ENCODE measurements around the gene PATL1. TPM values are rescaled to one million over a fixed set of nuclear protein-coding genes. Genes with fewer than 3 reads are reported as not detected.

PATL1 gene
- total RNA-seq, 1 experiment from 2014 or later: 55.0 TPM

GRCh38 chr11:59625703-59626102 lies 43.1 kb downstream of the PATL1 start:
- no peaks in the 10 kb centered on the region for H3K9me2 ChIP-seq (ENCODE audit: insufficient read depth)
- no peak overlapping the region for H3K27ac ChIP-seq
- no peaks in the 10 kb centered on the region for H4K20me1 ChIP-seq (ENCODE audit: insufficient read depth)
- ChIA-PET POLR2A (ENCODE audit: unreplicated experiment) (no interaction called here), CTCF (no interaction called here)
- no peaks in the 10 kb centered on the region for H3K9me3 ChIP-seq (ENCODE audit: insufficient read depth, low read depth)
- TF ChIP-seq EZH2 (IDR thresholded peaks at IDR 0.05; ENCODE audit: low read depth): no peak
- TF ChIP-seq, protein P1, sequence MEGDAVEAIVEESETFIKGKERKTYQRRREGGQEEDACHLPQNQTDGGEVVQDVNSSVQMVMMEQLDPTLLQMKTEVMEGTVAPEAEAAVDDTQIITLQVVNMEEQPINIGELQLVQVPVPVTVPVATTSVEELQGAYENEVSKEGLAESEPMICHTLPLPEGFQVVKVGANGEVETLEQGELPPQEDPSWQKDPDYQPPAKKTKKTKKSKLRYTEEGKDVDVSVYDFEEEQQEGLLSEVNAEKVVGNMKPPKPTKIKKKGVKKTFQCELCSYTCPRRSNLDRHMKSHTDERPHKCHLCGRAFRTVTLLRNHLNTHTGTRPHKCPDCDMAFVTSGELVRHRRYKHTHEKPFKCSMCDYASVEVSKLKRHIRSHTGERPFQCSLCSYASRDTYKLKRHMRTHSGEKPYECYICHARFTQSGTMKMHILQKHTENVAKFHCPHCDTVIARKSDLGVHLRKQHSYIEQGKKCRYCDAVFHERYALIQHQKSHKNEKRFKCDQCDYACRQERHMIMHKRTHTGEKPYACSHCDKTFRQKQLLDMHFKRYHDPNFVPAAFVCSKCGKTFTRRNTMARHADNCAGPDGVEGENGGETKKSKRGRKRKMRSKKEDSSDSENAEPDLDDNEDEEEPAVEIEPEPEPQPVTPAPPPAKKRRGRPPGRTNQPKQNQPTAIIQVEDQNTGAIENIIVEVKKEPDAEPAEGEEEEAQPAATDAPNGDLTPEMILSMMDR (conservative IDR thresholded peaks at IDR 0.05): no peak
- DNase-seq: no peak
- no peak overlapping the region for H2AFZ ChIP-seq
- no peaks in the 10 kb centered on the region for H3F3A ChIP-seq (ENCODE audit: insufficient read depth, low read depth)
- H3K4me3 ChIP-seq: no peak overlapping the region
- intact Hi-C loops (cut with micrococcal nuclease; ENCODE audit: unreplicated experiment): no loop called here
- BruUV-seq (replicated peaks): no TSS peak
- H3K36me3 ChIP-seq (ENCODE audit: low read depth): no peaks in the 10 kb centered on the region
- H3K4me2 ChIP-seq: no peak overlapping the region
- peaks cover 17% of the 10 kb centered on the region for H3K4me1 ChIP-seq (replicated peaks; ENCODE audit: insufficient read depth)
- no peaks in the 10 kb centered on the region for H3K27me3 ChIP-seq (ENCODE audit: insufficient read depth, low read depth)
- H3K79me2 ChIP-seq (ENCODE audit: low read depth): no peaks in the 10 kb centered on the region

- Histone ChIP-seq H3K4me3 (no peak overlapping the region), H3K36me3 (ENCODE audit: low read depth) (peaks cover 8% of the 10 kb centered on the region; the same call in 1 of the 2 replicates), H3K9me3 (ENCODE audit: insufficient read depth, low read depth) (no peaks in the 10 kb centered on the region), H3K9me2 (ENCODE audit: insufficient read depth) (no peaks in the 10 kb centered on the region), H2AFZ (no peak overlapping the region), H3K27me3 (ENCODE audit: insufficient read depth, low read depth) (no peaks in the 10 kb centered on the region), H3F3A (ENCODE audit: insufficient read depth, low read depth) (peaks cover 3% of the 10 kb centered on the region; the same call in 1 of the 2 replicates), H3K4me2 (no peak overlapping the region), H3K27ac (no peak overlapping the region), H3K79me2 (ENCODE audit: low read depth) (peaks cover 23% of the 10 kb centered on the region), H4K20me1 (ENCODE audit: insufficient read depth) (peaks cover 22% of the 10 kb centered on the region), H3K4me1 (replicated peaks; ENCODE audit: insufficient read depth) (peaks cover 30% of the 10 kb centered on the region)
- no peak for DNase-seq
- TF ChIP-seq EZH2 (IDR thresholded peaks at IDR 0.05; ENCODE audit: low read depth): no peak
- TF ChIP-seq, protein P1 (conservative IDR thresholded peaks at IDR 0.05): no peak
- ChIA-PET POLR2A (ENCODE audit: unreplicated experiment) (interaction anchor here (0.7 kb wide), 1 partner anchor 165 kb away, joined by 3 read pairs; no protein-coding TSS in a partner anchor), CTCF (no interaction called here)
- intact Hi-C loops (cut with micrococcal nuclease; ENCODE audit: unreplicated experiment): loop anchor here (2.0 kb wide), 1 partner anchor 67 kb away; no protein-coding TSS in a partner anchor
- no TSS peak for BruUV-seq (replicated peaks)
Measured at GRCh38 chr11:59617876-59618275, 51.0 kb downstream of the PATL1 start.

DNA sequence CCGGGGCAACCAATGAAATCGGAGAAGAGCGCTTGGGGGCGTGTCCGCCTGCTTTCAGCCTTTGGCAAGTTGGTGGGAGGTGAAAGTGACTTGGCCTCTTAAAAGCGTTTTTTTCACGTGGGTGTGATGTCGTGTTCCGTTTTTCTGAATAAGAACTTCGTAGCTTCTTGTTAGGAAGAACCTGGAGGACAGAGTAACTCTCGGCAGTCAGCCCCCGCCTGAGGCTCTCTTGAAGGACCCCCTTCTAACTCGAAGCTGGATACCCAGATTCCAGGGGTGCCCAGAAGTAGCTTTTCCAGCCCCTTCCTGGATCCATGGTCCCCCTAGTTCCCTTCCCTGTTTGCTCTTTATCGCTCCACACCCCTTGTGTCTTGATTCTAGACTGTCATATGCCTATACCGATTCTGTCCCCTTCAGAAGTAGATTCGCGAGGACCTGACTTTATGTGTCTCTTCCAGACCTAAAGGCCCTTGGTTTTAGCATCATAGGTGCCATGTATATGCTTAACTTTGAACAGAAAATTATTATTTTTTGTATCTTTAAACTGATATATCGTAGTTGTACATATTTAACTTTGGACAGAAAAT lies 52.3 kb downstream of the PATL1 start:
- intact Hi-C loops (cut with micrococcal nuclease; ENCODE audit: unreplicated experiment): loop anchor here (1.0 to 2.0 kb wide), 3 partner anchors 52 to 66 kb away; no protein-coding TSS in a partner anchor
- TSS peak; percentile 86 for BruUV-seq (replicated peaks)
- H3K9me3 ChIP-seq (ENCODE audit: insufficient read depth, low read depth): no peaks in the 10 kb centered on the region
- H3K4me3 ChIP-seq: peak overlapping the region; percentile 66
- no peaks in the 10 kb centered on the region for H3K9me2 ChIP-seq (ENCODE audit: insufficient read depth)
- H4K20me1 ChIP-seq (ENCODE audit: insufficient read depth): peaks cover 35% of the 10 kb centered on the region
- TF ChIP-seq EZH2 (IDR thresholded peaks at IDR 0.05; ENCODE audit: low read depth): no peak
- TF ChIP-seq, protein P1 (conservative IDR thresholded peaks at IDR 0.05): no peak
- no peak for DNase-seq
- no peaks in the 10 kb centered on the region for H3K27me3 ChIP-seq (ENCODE audit: insufficient read depth, low read depth)
- ChIA-PET CTCF (interaction anchor here (0.6 kb wide), 1 partner anchor 53 kb away, joined by 12 read pairs; the partner anchor contains the start of gene PATL1), POLR2A (ENCODE audit: unreplicated experiment) (interaction anchor here (0.6 to 1.1 kb wide), 4 partner anchors 53 to 141 kb away, joined by 4 to 12 read pairs (median 8); partner anchors contain the start of gene PATL1)
- peaks cover 37% of the 10 kb centered on the region for H3K79me2 ChIP-seq (ENCODE audit: low read depth)
- peak overlapping the region; percentile 96 for H2AFZ ChIP-seq
- H3K36me3 ChIP-seq (ENCODE audit: low read depth): peaks cover 22% of the 10 kb centered on the region; the same call in 1 of the 2 replicates
- H3K27ac ChIP-seq: peak overlapping the region; percentile 67
- H3K4me1 ChIP-seq (replicated peaks; ENCODE audit: insufficient read depth): peaks cover 37% of the 10 kb centered on the region
- peak overlapping the region; percentile 88 for H3K4me2 ChIP-seq
- peaks cover 3% of the 10 kb centered on the region; the same call in 1 of the 2 replicates for H3F3A ChIP-seq (ENCODE audit: insufficient read depth, low read depth)

Measured in PC-9 (cell line).